Stimulated activated CD4-positive, alpha-beta T cell treated with anti-CD3 and anti-CD28 coated beads, Interleukin-1b, Interleukin-23, amount 100 ng/mL, for 1 hour (primary cell): ENCODE data around the gene PERM1.
"Not testable (repeated sequence)": the region's sequence is repeated elsewhere in the genome, so short reads cannot be mapped to it uniquely, and the experiment has no call there.

Experiments used
- DNase-seq, 2 donors: peaks; one replicate each; pipeline ENCODE4 v3.0.0-alpha.2; 2020; ENCODE audit warnings: low read depth in 2 of 2

The PERM1 gene

DNA sequence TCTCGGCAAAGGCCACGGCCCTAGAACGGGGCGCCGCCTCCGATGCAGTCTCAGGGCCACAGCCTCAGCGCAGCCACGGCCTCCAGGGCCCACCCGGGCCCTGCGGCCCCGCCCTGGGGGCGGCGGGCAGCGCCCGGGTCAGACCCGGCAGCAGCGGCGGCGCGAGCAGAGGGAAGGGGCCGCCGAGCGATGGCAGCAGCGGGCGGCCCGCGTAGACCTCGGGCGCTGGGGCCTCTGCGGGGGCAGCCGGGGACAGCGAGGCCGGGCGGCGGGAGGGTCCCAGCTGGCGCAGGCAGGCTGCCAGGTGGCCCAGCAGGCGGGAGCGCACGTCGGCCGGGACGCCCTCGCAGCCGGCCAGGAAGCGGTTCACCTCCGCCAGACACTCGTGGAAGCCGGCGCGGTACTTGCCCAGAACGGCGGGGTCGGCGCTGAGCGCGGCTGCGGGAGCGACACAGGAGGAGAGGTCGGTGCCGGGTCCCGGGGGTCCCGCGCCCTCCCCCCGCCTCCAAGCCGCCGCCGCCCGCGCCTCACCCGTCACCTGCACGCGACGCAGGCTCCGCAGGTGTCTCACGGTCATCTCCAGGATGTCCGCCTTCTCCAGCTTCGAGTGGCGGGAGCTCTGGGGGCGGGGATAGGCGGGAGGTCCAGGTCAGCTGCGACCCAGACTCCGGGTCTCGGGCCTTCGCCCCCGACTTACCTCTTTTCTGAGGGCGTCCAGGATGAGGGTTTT is 17.3 kb upstream of the PERM1 start:
- DNase-seq: no peak

DNA sequence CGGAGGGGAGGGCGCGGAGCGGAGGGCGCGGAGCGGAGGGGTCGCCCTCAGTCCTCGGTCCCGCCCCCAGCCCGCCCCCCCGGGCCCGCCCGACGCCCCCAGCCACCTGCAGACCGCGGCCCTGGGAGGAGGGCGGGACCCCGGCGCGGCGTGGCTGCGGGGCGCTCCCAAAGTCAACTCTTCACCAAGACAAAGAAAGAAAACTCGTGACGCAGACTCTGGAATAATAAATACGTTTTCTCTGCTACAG is 16.8 kb upstream of the PERM1 start:
- DNase-seq: no peak

DNA sequence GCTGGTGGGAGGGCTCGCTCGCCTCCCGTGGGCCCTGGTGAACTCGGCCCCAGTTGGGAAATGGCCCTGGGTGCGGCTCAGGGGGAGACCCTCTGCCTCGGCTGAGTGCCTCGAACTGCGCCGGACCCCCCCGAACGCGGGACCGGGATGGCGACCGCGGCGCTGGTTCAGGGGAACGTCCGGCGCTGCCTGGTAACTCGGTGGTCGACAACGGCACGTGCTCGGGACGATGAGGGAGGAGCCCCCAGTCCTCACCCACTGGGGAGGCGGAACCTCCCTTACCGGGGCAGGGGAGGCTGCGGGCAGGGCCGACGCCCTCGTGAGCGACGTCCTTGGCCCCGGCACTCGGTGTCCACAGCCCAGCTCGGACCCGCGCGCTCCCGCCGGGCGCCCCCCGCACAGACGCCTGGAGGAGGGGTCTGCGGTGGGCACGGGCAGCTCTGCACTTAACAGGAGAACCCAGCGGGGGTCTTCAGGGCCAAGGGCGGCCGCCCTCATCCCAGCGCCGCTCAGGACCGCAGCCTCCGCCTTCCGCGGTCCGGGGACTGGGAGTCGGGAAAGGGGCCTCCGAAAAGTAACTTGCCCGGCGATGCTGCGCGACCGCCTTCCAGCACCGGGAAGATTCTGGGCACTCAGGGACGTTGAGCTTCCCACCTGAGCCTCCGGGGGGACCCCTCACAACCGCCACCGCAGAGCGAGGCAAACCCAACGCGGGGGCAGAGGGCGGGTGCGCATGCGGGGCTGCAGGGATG is 16.3 kb upstream of the PERM1 start:
- no peak for DNase-seq

DNA sequence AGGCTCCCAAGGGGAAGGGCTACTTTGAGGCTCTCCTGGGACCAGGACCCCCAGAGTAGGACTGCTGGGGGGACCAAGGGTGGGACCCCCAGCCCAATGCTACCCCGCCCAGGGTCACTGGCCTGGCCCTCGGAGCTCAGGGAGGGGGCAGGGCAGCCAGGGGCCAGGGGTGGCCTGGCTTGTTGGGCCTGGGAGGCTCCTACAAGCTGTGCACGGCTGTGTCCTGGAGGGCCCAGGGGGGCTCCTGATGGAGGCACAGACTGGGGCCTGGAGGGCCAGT is 15.8 kb upstream of the PERM1 start:
- no peak for DNase-seq

DNA sequence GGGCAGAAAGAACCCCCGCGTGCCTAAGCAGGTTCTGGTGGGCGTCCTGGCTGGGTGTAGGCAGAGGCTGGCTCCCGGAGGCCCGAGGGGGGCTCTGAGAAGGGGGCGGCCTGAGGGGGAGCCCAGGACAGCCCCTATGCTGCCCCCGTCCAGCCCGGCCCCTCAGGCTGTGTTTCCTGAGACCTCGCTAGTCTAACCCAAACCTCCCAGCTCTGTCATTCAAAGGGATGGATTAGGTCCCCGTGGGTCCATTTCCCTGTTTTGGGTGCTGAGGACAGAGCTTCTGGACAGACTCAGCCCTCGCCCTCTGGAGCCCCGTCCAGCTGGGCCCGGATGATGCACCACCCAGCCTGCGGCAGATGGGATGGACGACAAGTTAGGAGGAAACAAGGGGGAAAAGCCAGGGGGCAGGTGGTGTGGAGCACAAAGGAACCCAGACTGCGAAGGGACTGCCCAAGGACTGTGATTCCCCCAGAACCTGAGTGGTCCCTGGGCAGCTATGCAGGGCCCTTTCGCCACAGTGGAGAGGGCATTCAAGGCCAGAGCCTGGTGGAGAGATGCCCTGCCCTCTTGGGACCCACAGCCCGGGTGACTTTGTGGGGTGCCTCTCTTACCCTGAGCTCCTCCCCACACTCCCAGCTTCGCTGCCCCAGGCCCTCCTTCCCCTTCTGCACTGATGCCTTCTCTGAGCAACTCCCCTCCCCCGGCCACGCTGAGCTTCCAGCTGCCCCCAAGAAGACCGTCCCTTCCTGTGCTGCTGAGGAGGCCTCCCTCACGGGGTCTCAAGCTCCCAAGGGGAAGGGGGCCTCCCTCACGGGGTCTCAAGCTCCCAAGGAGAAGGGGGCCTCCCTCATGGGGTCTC is 15.2 kb upstream of the PERM1 start:
- no peak for DNase-seq

DNA sequence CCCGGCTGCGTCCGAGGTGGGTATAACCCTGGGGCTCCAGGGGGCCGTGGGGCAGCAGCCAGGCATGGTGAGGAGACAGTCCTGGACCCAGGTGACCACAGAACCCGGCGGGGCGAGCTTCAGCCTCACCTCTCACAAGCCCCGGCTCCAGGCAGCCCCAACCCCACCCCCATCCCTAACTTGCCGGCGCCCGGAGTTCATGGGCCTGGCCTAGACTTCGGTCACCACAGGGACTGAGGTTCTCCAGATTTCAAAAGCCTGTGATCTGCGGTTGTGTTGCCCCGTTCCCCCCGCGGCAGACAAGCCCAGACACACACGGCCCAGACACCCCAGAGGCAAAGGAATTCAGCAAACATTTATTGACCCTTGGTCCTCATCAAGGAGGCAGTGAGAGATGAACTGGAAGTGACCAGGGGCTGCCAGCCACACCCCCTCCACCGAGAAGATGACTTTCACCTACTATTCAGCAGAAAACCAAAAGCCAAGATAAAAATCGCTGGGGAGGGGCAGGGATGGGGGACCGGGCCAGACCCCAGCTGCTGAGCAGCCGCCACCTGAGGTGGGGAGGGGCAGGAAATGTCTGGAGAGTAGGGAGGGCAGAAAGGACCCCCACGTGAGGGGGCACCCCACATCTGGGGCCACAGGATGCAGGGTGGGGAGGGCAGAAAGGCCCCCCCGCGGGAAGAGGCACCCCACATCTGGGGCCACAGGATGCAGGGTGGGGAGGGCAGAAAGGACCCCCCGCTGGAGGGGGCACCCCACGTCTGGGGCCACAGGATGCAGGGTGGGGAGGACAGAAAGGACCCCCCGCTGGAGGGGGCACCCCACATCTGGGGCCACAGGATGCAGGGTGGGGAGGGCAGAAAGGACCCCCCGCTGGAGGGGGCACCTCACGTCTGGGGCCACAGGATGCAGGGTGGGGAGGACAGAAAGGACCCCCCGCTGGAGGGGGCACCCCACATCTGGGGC is 14.1 kb upstream of the PERM1 start:
- DNase-seq: no peak

DNA sequence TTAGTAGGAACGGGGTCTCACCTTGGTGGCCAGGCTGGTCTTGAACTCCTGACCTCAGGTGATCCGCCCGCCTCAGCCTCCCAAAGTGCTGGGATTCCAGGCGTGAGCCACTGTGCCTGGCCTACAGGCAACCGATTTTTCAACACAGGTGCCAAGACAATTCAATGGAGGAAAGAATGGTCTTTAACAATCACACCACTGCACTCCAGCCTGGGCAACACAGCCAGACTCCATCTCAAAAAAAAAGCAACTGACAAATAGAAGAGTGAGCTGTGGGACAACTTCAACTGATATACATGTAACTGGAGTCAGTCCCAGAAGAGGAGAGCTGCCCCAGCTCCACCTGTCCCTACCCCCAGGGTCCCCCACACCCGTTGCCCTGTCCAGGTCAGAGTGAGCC is 12.7 kb upstream of the PERM1 start:
- DNase-seq: not testable (repeated sequence)

DNA sequence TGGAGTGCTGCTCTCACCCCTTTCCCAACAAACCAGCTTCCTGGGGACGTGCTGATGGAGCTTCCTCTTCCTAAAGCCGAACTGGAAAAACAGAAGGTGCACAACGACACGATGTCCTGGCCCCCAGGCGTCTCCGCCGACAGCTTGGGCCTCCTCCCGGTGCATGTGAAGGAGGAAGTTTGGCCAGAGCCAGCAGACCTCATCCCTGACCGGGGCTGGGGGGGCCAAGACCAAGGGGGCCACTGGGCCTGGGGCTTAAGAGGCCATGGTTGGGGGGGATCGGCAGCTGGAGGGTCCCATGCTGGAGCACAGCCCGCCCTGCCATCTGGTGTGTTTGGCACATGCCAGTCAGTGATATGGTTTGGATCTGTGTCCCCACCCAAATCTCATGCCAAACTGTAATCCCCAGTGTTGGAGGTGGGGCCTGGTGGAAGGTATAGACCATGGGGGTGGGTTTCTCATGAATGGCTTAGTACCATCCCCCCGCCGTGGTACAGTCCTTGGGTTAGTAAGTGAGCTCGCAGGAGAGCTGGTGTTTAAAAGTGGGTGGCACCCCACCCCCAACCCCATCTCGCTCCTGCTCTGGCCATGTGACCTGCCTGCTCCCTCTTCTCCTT is 11.6 kb upstream of the PERM1 start:
- no peak for DNase-seq

DNA sequence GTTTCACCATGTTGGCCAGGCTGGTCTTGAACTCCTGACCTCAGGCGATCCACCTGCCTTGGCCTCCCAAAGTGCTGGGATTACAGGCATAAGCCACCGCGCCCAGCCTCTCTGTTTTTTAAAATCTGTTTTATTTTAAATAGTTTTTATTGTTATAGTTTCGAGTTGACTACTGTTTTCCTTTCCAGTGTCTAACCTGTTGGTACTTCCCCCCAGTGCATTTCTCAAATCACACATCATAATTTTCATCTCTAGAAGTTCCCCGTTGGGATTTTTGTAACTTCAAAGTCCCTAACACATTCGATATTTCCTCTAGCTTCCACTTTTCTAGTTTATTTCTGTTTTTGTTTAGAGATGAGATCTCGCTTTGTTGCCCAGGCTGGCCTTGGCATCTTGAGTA is 10.5 kb upstream of the PERM1 start:
- DNase-seq: no peak

DNA sequence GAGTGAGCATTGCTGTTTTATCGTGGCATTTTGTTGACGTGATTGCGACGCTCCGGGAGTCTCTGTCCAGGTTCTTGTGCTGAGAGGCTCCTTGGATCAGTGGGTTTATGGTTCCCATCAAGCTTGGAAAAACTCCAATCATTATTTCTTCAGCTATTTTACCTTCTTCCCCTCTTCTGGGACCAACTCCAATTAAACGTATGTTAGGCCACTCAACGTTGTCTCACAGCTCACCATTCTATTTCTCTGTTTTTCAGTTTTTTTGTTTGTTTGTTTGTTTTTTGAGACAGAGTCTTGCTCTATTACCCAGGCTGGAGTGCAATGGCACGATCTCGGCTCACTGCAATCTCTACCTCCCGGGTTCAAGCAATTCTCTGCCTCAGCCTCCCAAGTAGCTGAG is 10.0 kb upstream of the PERM1 start:
- DNase-seq: no peak

DNA sequence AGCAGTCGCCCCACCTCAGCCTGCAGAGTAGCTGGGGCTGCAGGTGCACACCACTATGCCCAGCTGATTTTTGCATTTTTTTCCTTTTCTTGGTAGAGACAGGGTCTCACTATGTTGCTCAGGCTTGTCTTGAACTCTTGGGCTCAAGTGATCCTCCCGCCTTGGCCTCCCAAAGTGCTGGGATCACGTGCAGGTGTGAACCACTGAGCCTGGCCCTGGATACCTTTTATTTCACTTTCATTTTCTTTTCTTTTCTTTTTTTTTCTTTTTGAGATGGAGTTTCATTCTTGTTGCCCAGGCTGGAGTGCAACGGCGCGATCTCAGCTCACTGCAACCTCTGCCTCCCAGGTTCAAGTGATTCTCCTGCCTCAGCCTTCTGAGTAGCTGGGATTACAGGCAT is 9.4 kb upstream of the PERM1 start:
- DNase-seq: not testable (repeated sequence)

DNA sequence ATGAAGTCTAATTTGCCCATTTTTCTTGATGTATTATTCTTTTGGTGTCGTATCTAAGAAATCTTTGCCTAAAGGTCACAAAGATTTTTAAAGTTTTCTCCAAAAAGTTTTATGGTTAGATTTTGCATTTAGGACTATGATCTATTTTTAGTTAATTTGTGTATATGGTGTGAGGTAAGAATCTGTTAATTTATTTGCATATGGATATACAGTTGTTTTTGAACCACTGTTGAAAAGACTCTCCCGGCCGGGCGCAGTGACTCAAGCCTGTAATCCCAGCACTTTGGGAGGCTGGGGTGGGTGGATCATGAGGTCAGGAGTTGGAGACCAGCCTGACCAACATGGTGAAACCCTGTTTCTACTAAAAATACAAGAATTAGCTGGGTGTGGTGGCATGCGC is 6.2 kb upstream of the PERM1 start:
- not testable (repeated sequence) for DNase-seq

DNA sequence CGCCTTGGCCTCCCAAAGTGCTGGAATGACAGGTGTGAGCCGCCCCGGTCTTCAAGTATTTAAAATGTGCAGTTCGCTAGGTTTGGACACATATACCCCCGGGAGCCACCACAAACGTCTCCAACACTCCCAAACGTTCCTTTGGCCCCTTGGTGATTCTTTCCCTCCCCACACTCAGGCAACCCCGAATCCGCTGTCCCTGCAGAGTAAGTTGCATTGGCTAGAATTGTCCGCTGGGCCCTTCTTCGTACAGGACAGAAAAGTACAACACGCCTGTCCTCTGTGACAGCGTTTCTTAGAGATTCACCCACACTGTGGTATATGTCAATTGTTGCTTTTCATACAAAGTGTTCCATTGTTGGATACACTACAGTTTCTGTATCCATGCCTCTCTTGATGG is 3.2 kb upstream of the PERM1 start:
- DNase-seq: no peak

DNA sequence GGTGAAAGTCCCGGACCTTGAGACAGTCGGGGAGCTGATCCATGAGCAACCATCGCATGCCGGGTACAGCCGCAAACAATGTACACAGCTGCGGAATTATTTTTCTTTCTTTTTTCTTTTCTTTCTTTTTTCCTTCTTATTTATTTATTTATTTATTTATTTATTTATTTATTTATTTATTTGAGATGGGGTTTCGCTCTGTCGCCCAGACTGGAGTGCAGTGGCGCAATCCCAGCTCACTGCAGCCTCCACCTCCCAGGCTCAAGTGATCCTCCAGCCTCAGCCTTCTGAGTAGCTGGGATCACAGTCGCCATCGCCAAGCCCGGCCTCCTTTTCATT is 2.6 kb upstream of the PERM1 start:
- no peak for DNase-seq

DNA sequence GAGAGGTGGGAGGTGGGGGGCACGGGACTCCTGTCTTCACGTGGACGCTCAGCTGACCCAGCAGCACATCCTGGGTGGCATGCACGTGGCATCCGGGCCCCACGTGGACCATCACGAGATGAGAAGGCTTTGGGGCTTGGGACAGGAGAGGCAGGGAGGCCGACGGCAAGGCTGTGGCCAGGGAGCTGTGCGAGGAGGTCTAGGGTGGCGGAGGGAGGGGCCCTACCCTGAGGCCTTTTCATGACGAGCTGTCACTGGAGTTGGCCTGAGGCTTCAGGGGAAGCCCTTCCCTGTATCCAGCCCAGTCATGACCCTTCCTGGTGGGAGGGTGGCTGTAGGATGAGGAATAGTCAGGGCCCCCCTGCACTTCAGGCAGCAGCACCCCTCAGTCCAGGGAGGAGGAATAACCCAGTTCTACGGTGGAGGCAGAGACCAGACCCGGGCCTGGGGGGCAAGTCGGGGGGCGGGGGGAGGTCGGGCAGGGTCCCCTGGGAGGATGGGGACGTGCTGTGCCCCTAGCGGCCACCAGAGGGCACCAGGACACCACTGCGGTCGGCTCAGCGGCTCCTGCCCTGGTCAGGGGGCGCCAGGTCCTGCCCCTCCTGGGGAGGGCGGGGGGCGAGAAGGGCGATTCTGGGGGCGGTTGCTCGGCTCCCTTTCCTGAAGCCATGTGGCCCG is 2.0 kb upstream of the PERM1 start:
- peak in 1 of 2 donors; percentile 52 for DNase-seq

DNA sequence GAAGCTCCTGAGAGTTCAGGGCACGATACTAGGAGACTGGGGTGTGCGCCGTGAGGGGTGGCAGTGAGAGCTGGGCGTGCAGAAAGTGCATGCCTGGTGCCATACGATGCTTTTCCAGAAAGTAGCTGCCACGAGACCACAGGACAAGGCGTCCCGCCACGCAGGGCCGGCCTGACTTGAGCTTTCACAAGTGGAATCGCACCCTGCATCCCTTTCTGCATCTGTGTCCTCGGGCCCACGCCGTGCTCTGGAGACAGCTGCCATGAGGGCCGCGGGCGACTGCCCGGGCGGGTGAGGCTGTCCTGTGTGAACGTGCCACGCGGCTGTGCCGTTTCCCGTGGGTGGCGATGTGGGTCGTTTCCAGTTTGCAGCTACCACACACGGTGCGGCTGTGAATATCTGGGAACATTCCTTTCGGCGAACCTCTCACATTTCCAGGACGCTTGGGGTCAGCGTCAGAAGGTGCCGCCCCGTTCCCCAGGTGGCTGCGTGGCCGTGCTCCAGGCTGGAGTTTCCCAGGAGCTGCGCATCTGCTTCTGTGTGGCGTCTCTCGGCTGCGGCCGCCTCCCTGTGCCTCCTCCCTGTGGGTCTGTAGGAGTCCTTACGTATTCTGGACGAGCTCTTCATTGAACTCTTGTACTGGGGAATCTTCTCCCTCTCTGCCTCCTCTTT is 1.0 kb upstream of the PERM1 start:
- DNase-seq: no peak

DNA sequence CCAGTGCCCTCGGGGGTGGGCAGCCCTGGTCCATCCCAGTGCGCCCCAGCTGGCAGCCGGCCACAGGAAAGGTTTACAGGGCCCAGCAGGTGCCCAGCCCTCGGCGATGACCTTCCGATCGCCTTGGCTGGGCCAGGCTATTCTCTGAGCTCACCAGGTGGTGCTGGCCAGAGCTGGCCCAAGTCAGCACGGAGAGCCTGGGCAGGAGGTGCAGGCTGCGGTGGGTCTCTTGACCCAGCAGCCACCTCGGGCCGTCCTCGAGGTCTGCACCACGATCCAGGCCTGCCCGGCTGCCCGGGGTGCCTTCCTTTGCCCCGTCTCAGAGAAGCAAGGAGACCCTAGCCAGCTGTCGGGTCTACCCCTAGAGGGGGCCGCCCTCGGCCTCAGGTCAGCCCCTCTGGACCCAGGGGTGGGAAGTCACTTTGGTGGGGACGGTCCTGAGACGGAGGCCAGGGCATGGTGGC is 370 bp downstream of the PERM1 start:
- no peak for DNase-seq

DNA sequence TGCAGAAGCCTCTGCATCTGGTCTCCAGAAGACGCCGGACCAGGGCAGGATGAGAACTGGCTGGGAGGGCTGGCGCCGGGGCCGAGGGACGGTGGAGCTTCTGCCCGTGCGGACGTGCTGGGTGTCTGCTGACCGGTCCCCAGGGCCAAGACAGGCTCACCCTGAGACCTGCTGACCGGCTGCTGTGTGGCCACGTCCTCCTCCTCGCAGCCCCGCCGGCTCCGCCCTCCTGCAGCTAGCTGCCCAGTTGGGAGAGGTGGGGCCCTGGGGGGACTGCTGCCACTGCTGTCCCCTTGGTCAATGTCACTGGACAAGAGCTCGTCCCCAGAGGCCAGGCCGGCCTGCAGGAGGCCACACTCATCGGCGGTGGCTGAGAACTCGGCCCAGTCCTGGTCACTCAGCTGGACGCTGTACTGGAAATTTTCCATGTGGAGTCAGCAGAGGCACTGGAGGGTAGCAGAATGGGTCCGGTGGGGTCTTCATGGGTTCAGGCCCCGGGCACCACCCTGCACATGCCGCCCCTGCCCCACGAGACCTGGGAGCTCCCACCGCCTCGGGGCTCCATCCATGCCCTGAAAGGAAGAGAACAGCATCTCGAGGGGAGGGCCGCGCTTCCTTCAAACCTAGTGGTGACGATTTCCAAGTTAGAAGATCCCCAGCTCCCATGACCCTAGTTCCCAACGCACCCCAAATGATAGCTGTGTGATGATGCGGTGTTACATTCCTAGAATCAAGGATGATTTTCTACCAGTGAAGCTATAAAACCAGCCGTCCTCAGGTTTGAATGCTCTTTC is 1.1 kb downstream of the PERM1 start:
- no peak for DNase-seq

DNA sequence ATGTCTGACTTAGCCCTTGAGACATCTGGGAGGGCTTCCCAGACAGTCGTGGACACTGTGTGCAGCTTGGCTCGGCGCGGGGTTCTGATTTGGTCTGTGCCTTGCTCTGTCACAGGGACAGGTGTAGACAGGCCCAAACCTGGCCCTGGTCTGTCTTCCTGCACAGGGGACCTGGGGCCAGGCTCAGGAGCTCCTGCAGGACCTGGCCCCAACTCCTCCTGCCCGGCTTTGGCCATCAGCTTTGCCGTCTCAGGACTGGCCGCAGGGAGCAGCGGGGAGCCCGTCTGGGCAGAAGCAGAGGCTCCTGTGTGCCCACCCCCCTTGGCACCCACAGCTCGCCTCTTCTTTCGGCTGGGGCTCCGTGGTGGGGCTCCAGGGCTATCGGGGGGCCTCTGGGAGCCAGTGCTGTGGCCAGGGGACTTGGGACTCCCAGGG is 1.7 kb downstream of the PERM1 start:
- no peak for DNase-seq

DNA sequence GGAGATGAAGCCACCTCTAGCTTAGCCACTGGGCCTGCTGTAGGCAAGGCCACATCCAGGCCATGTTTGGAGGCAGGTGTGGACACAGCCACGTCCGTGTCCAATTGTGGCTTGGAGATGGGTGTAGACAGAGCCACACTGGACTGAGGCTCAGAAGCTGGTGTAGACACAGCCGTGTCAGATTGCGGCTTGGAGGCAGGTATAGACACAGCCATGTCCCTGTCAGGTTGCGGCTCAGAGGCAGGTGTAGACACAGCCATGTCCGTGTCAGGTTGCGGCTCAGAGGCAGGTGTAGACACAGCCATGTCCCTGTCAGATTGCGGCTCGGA is 2.2 kb downstream of the PERM1 start:
- DNase-seq: no peak
